Measurements from ENCODE around the gene UCP1. TPM values are rescaled to one million over a fixed set of nuclear protein-coding genes. Genes with fewer than 3 reads are reported as not detected.

Gene UCP1
- total RNA-seq, 2 experiments from 2014 or later, result not detected

GRCh38 chr4:140609548-140610425 lies 41.0 kb upstream of the UCP1 start:
- Mint-ChIP-seq H3K36me3 (ENCODE audit: low read depth) (no peaks in the 10 kb centered on the region), H3K27ac (no peak overlapping the region), H3K4me1 (ENCODE audit: low read depth) (peaks cover 3% of the 10 kb centered on the region), H3K9me3 (no peaks in the 10 kb centered on the region), H3K27me3 (peaks cover 6% of the 10 kb centered on the region), H3K4me3 (no peak overlapping the region)
- DNase-seq, result no peak
- ATAC-seq, result peak; percentile 73
- POLR2A ChIA-PET, result interaction anchor here (0.7 kb wide), 1 partner anchor 93 kb away, joined by 3 read pairs; no protein-coding TSS in a partner anchor
- CTCF ChIA-PET, result interaction anchor here (0.6 to 4.7 kb wide), 23 partner anchors 9 to 280 kb away, joined by 3 to 29 read pairs (median 5); partner anchors contain the start of genes CLGN, ELMOD2, MGAT4D and SCOC
- peak; percentile 59 for TF ChIP-seq CTCF (IDR thresholded peaks at IDR 0.05)
- intact Hi-C loops (cut with micrococcal nuclease), result loop anchor here (5.0 kb wide), 1 partner anchor 247 kb away; no protein-coding TSS in a partner anchor

DNA sequence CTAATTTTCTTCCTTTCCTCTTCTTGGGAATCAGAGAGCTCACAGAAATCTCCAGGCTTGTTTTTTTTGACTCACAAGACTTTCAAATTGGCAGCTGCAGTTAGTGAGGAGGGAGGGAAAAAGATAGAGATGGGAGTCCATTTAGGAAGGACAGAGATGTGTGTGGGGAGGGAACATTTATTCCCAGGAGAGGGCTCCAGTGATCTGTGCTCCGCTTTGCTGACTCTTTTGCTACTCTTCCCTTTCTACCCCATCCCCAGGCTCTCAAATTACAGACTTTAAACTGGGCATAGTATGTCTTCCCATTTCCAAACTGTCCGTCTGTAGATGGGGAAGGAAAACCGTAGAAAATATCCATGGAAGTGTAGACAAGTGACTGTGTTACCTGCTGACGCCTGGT lies 39.1 kb upstream of the UCP1 start:
- TF ChIP-seq CTCF (IDR thresholded peaks at IDR 0.05), result no peak
- Mint-ChIP-seq H3K36me3 (ENCODE audit: low read depth) (no peaks in the 10 kb centered on the region), H3K27ac (no peak overlapping the region), H3K9me3 (no peaks in the 10 kb centered on the region), H3K4me3 (no peak overlapping the region), H3K4me1 (ENCODE audit: low read depth) (peaks cover 3% of the 10 kb centered on the region), H3K27me3 (peaks cover 6% of the 10 kb centered on the region)
- intact Hi-C loops (cut with micrococcal nuclease), result no loop called here
- ATAC-seq, result no peak
- DNase-seq, result no peak
- CTCF ChIA-PET, result interaction anchor here (0.8 to 4.7 kb wide), 5 partner anchors 10 to 278 kb away, joined by 3 to 29 read pairs (median 6); partner anchors contain the start of gene ELMOD2
- POLR2A ChIA-PET, result no interaction called here

DNA sequence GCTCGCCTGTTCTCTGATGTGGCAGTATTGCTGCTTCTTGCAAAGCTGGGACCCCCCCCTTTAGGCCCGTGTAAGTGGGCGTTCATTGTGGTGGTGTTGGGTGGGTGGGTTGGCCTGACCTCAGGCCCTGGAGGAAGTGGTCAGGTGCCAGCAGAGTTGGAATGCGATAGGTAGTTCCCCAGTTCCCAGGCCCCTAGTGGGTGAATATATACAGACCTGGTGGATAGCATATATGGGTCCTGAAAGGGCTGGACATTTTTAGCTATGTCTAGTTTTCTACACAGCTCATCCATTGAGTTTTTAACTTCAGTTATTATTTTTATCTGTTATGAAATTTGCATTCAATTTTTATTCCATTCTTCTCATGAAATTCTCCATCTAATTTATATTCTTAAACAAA lies 35.8 kb upstream of the UCP1 start:
- DNase-seq, result peak; percentile 4
- peaks cover 11% of the 10 kb centered on the region for H3K27me3 Mint-ChIP-seq
- ChIA-PET POLR2A (no interaction called here), CTCF (interaction anchor here (1.0 to 1.2 kb wide), 3 partner anchors 16 to 244 kb away, joined by 3 to 6 read pairs (median 3); no protein-coding TSS in a partner anchor)
- no peak overlapping the region for H3K27ac Mint-ChIP-seq
- no peaks in the 10 kb centered on the region for H3K36me3 Mint-ChIP-seq (ENCODE audit: low read depth)
- no peaks in the 10 kb centered on the region for H3K4me1 Mint-ChIP-seq (ENCODE audit: low read depth)
- intact Hi-C loops (cut with micrococcal nuclease), result no loop called here
- ATAC-seq, result no peak
- no peak overlapping the region for H3K4me3 Mint-ChIP-seq
- H3K9me3 Mint-ChIP-seq, result no peaks in the 10 kb centered on the region
- no peak for TF ChIP-seq CTCF (IDR thresholded peaks at IDR 0.05)

GRCh38 chr4:140603286-140603685 lies 34.5 kb upstream of the UCP1 start:
- Mint-ChIP-seq H3K27me3 (peaks cover 11% of the 10 kb centered on the region), H3K4me3 (no peak overlapping the region), H3K36me3 (ENCODE audit: low read depth) (no peaks in the 10 kb centered on the region), H3K27ac (no peak overlapping the region), H3K4me1 (ENCODE audit: low read depth) (no peaks in the 10 kb centered on the region), H3K9me3 (no peaks in the 10 kb centered on the region)
- DNase-seq (no peak), ATAC-seq (no peak)
- intact Hi-C loops (cut with micrococcal nuclease), result no loop called here
- ChIA-PET CTCF (interaction anchor here (1.5 kb wide), 1 partner anchor 243 kb away, joined by 6 read pairs; no protein-coding TSS in a partner anchor), POLR2A (no interaction called here)
- TF ChIP-seq CTCF (IDR thresholded peaks at IDR 0.05), result no peak

- Mint-ChIP-seq H3K27ac (no peak overlapping the region), H3K9me3 (no peaks in the 10 kb centered on the region), H3K4me3 (no peak overlapping the region), H3K27me3 (peaks cover 13% of the 10 kb centered on the region), H3K36me3 (ENCODE audit: low read depth) (no peaks in the 10 kb centered on the region), H3K4me1 (ENCODE audit: low read depth) (no peaks in the 10 kb centered on the region)
- TF ChIP-seq CTCF (IDR thresholded peaks at IDR 0.05), result no peak
- intact Hi-C loops (cut with micrococcal nuclease), result no loop called here
- DNase-seq (no peak), ATAC-seq (no peak)
- ChIA-PET CTCF (interaction anchor here (1.5 kb wide), 1 partner anchor 242 kb away, joined by 6 read pairs; no protein-coding TSS in a partner anchor), POLR2A (no interaction called here)
These were observed 34.0 kb upstream of the UCP1 start for GRCh38 chr4:140602714-140603113.
